Measurements from ENCODE around the gene PPP1R9A.

PPP1R9A gene

DNA sequence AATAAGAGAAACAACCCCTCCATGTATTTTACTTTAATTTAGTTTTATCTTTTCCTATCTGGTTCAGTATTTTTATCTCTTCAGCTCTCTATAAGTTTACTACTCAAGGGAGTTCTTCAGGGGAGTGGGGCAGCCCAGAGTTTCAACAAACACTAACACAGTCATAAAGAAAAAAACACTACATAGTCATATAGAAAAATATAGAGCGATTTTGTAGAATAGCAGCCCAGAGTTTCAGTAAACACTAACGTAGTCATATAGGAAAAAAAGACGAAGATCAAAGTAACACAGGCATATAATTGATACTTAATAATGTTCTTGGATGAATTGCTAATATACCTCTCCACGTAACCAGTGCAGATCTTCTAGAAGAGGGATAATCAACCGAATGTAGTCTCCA lies 362.2 kb downstream of the PPP1R9A start:
- DNase-seq (ENCODE audit: low spot score), result no peak
- no peak overlapping the region for H3K27ac ChIP-seq
- H3K4me3 ChIP-seq, result no peak overlapping the region
- TF ChIP-seq, protein P1, sequence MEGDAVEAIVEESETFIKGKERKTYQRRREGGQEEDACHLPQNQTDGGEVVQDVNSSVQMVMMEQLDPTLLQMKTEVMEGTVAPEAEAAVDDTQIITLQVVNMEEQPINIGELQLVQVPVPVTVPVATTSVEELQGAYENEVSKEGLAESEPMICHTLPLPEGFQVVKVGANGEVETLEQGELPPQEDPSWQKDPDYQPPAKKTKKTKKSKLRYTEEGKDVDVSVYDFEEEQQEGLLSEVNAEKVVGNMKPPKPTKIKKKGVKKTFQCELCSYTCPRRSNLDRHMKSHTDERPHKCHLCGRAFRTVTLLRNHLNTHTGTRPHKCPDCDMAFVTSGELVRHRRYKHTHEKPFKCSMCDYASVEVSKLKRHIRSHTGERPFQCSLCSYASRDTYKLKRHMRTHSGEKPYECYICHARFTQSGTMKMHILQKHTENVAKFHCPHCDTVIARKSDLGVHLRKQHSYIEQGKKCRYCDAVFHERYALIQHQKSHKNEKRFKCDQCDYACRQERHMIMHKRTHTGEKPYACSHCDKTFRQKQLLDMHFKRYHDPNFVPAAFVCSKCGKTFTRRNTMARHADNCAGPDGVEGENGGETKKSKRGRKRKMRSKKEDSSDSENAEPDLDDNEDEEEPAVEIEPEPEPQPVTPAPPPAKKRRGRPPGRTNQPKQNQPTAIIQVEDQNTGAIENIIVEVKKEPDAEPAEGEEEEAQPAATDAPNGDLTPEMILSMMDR (IDR thresholded peaks at IDR 0.05), result no peak

DNA sequence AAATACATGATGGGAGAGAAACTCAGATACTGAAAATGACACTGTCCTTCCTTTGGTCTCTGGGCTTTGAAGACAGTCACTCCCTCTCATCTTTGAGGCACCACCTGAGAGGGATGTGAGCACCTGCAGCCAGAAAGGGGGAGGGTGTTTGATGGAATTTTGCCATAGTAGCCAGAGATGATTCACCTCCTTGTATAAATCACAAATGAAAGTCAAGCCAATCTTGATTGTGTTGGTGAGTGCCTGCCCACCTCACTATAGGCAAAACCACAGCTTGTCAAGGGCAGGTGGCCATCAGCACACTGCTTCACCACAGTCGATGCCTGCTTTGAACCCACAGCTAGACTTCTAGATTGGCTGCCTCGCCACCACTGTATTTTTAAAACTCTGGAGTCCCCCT lies 368.7 kb downstream of the PPP1R9A start:
- TF ChIP-seq, protein P1 (IDR thresholded peaks at IDR 0.05), result no peak
- Histone ChIP-seq H3K4me3 (no peak overlapping the region), H3K27ac (no peak overlapping the region)
- DNase-seq (ENCODE audit: low spot score), result no peak

DNA sequence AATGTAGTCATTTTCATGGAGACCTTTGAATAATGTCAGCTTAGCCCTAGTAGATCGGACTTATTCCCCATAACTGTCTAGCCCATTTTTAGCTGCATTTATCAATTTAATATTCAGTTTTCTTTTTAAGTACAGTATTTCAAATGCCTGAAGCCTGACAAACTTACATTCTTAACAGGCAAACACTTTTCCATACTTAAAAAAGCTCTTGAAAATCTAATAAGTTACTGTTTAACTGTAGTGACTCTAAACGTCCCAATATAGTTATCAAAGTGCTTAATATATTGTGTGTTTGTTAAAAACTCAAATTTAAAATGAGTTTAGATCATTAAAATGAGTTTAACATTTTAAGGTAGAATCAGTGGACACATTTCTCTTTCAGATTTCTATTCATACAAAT lies 372.0 kb downstream of the PPP1R9A start:
- no peak for DNase-seq (ENCODE audit: low spot score)
- TF ChIP-seq, protein P1 (IDR thresholded peaks at IDR 0.05), result no peak
- Histone ChIP-seq H3K4me3 (no peak overlapping the region), H3K27ac (no peak overlapping the region)

DNA sequence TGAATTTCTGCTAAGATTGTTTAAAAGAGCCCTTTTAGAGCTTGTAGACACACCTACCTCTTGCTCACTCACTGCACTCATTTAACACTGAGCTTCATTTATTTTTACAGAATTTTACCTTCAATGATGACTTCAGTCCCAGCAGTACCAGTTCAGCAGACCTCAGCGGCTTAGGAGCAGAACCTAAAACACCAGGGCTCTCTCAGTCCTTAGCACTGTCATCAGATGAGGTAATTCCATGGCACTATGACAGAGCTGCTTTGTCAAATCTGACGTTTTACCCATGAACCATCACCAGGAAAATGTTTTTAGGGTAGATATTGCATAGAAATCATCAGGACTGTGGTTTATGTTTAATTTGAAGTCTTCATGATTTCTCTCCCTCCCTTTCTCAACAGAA lies 378.7 kb downstream of the PPP1R9A start:
- H3K4me3 ChIP-seq, result no peak overlapping the region
- H3K27ac ChIP-seq, result no peak overlapping the region
- no peak for DNase-seq (ENCODE audit: low spot score)
- TF ChIP-seq, protein P1 (IDR thresholded peaks at IDR 0.05), result no peak

DNA sequence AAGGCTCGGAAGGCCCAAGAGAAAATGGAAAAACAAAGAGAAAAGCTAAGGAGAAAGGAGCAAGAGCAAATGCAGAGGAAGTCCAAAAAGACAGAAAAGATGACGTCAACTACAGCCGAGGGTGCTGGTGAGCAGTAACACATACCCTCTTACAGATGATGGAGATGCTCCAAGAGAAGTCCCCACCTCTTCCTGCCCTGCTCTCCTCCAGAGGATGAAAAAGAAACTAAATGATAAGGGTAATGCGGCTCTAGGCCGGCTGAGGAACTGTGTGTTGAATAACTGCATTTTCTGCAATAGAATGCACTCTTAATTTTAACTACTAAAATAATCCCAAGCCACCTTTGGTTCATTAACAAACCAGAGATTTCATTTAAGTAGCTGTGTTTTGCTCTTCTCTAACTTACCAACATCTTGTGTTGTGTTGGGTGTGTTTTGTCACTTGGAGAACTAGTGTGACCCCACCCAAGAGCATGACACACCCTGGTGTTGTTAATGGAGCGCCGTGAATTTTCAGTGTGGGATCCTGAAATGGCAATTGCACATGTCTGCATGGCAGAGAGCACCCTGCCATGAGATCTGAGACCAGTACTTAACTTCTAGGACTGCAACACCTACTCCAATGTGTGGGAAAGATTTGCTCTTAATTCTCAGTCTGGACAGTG lies 382.9 kb downstream of the PPP1R9A start:
- Histone ChIP-seq H3K4me3 (no peak overlapping the region), H3K27ac (no peak overlapping the region)
- TF ChIP-seq, protein P1 (IDR thresholded peaks at IDR 0.05), result no peak
- DNase-seq (ENCODE audit: low spot score), result no peak

DNA sequence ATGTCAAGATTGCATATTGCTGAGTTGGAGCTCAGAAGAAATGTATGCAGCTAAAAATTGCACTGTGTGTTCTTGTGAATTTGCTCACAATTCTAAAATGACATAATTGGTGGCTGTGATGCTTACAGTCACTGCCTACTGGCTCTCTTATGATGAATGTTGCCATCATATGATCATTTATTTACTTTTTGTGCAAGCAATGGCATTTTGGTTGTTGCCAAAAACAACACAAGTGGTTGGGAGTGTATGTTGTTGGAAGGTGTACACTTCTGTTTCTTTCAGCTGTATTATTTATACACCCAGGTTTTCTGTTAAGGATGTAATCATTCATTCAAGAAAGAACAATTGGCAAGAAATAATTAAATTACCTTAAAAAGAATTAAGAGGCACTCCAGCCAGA lies 388.0 kb downstream of the PPP1R9A start:
- Histone ChIP-seq H3K4me3 (no peak overlapping the region), H3K27ac (no peak overlapping the region)
- no peak for DNase-seq (ENCODE audit: low spot score)
- TF ChIP-seq, protein P1 (IDR thresholded peaks at IDR 0.05), result no peak

DNA sequence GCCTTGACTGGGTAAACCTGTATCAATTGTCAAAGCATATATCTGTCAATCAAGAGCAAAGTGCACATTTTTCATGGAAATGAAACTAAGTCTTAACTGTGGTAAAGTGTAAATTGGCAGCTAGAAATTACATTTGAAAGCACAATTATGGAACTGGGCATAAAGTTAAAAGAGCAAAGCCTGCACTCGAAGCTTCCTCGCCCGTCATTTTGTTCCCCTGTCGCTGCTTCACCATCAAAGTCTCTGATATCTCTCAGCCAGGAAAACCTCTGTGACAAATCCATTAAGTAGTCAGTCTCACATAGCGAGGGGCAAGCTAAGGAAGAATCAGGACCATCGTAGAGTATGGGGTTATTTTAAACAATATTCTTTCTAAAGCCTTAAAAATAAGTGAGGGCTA lies 389.1 kb downstream of the PPP1R9A start:
- TF ChIP-seq, protein P1 (IDR thresholded peaks at IDR 0.05), result no peak
- no peak overlapping the region for H3K27ac ChIP-seq
- no peak overlapping the region for H3K4me3 ChIP-seq
- no peak for DNase-seq (ENCODE audit: low spot score)

Data from coronary artery (tissue), 2 donors.